Endothelial cell of hepatic sinusoid (primary cell): ENCODE measurements around the gene CDK16.

Source experiments
- in situ Hi-C: cut with HindIII; loops from 2 replicates; pipeline ENCODE4 v1.10.0; 2017; ENCODE audit warnings: low sequenced_read_pairs

CDK16 gene

GRCh38 chrX:47185241-47185640 is 33.2 kb upstream of the CDK16 start:
- in situ Hi-C loops: no loop called here

- in situ Hi-C loops: no loop called here
These were observed 32.3 kb upstream of the CDK16 start for GRCh38 chrX:47186096-47186740.

DNA sequence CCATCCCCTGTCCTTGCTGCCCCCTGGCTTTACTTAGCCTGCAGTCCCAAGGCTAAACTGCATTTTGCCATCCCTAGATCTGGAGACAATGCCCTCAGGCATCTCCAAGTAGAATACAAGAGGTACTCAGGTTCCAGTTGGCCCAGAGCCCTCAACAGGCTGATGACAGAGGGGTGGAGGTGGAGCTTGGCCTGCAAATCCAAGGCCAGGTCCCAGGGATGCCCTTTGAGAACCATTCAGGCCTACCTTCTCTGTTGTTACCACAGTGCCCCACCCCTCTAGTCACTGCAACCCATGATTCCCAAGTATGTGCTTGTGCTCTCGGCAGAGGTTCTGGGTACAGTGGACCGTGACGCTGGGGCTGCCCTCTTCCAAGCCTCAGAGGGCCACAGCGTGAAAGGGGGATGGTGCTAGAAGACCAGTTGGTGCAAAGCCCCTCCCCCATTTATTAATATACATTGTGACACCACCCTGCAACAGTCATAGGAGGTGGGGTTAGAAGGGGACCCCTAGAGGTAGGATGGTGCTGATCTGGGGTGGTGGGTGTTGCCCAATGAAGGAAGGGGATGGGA is 31.3 kb upstream of the CDK16 start:
- in situ Hi-C loops: no loop called here

DNA sequence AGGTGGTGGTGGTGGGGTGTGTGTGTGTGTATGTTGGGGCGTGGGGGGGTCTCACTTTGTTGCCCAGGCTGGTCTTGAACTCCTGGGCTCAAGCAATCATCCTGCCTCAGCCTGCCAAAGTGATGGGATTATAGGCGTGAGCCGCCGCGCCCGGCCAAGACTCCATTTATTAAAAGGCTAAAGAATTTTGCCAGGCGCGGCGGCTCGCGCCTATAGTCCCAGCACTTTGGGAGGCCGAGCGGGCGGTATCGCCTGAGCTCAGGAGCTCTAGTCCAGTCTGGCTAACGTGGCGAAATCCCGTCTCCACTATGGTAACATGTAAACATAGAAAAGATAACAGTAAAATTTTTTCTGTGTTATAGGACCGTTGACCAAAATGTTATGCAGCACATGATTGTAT is 28.6 kb upstream of the CDK16 start:
- in situ Hi-C loops: loop anchor here (10.0 kb wide), 1 partner anchor 125 kb away; no protein-coding TSS in a partner anchor

DNA sequence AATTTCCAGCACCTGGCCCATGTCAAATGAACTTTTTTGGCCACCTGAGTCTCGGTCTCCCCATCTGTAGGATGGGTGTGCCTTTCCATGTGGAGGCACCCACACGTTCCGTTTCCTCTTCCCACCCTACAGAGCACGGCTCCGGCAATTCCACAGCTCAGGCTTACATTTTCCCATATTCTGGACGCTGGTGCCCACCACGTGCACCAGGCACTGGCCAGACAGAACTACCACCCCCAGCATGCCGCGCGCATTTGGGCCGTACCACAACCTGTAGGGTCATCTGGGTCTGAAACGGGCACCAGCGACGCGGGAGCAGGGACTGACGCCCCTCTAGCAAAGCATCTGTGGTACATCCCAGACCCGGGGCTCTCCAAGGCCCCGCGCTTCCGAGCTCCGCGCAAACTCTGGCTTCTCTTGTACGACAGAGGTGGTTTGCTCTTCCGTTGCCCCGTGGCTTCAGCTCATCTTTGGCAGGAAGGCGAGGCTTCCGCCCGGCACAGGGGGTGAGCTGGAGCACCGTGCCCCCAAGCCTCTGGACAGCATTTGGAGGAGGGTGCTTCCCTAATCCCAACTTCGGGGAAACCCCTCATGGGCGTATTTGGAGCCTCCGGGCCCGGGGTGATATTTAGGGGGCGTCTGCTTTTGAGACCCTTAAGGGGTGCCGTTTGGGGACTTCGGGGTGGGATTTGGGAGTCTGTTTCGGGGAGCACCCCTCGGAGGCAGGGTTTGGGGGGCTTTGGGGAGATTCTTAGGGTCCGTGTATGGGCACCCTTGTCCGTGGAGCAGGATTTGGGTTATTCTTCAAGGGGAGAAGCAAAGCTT is 27.8 kb upstream of the CDK16 start:
- in situ Hi-C loops: loop anchor here (10.0 kb wide), 1 partner anchor 124 kb away; no protein-coding TSS in a partner anchor

DNA sequence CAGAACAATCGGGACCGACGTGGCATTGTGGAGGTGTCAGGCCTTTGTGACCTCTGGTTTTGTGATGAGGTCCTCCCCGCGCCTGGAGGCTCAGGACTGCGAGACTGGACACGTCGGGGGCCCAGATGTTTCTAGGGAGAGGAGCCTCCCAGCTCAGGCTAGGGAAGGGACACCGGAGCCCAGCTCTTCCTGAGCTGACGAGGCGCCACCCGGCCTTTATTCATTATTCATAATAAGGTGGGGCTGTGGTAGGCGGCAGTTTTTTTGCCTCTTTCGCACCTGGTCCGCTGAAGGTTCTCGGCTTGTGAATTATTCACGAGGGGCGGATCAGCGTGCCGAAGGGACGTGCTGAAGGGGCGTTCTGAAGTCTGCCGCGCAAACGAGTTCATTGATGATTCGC is 27.1 kb upstream of the CDK16 start:
- in situ Hi-C loops: loop anchor here (10.0 kb wide), 1 partner anchor 123 kb away; no protein-coding TSS in a partner anchor

GRCh38 chrX:47191806-47192401 is 26.6 kb upstream of the CDK16 start:
- in situ Hi-C loops: loop anchor here (10.0 kb wide), 1 partner anchor 123 kb away; no protein-coding TSS in a partner anchor

DNA sequence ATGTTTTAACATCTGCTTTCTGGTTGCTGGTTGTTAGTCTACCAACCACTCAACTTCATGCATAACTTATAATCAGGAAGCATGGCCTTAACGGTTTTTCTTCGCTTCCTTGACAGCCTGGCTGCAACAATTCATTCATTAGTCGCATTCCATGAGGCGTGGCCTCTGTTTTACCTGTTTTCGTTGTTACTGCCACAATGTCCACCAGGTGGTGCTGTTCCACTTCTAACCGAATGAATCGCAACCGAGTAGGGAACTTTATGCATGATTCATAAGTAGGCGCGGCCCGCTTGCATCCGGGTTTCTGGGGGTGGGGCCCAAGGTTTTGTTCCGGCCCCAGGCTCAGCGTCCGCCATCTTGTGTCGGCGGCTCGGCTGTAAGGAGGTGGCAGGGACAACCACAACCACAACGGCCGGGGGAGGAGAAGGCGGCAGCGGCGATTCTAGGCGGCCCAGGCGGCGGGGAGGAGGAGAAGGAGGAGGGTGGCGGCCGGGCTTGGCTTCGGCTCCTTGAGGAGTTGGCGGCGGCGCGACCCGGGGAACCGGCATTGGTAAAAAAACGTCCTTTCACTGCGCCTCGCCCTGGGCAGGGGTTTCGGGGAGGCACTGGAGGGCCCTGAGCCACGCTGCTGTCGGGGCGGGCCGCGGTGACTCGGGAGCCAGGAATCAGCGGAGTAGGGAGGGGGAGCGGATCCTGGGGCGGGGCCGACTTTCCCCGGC is 24.8 kb upstream of the CDK16 start, which contains the start of gene UBA1:
Gene UBA1 (plus strand): TSS at position 355 of the 719 bp plus-strand sequence. CDS start 4,974 bp downstream, outside the sequence.
- in situ Hi-C loops: loop anchor here (10.0 kb wide), 1 partner anchor 121 kb away; no protein-coding TSS in a partner anchor

GRCh38 chrX:47194194-47194787 is 24.2 kb upstream of the CDK16 start:
- in situ Hi-C loops: loop anchor here (10.0 kb wide), 1 partner anchor 121 kb away; no protein-coding TSS in a partner anchor

GRCh38 chrX:47196098-47196497 is 22.4 kb upstream of the CDK16 start:
- in situ Hi-C loops: loop anchor here (10.0 kb wide), 1 partner anchor 119 kb away; no protein-coding TSS in a partner anchor

GRCh38 chrX:47197526-47197925 is 21.0 kb upstream of the CDK16 start:
- in situ Hi-C loops: loop anchor here (10.0 kb wide), 1 partner anchor 117 kb away; no protein-coding TSS in a partner anchor

- in situ Hi-C loops: loop anchor here (10.0 kb wide), 1 partner anchor 117 kb away; no protein-coding TSS in a partner anchor
These were observed 20.3 kb upstream of the CDK16 start for GRCh38 chrX:47198026-47198686.

- in situ Hi-C loops: loop anchor here (10.0 kb wide), 1 partner anchor 116 kb away; no protein-coding TSS in a partner anchor
These were observed 19.8 kb upstream of the CDK16 start for GRCh38 chrX:47198687-47199080.

- in situ Hi-C loops: loop anchor here (10.0 kb wide), 1 partner anchor 116 kb away; no protein-coding TSS in a partner anchor
These were observed 19.2 kb upstream of the CDK16 start for GRCh38 chrX:47199286-47199685.

- in situ Hi-C loops: no loop called here
These were observed 17.9 kb upstream of the CDK16 start for GRCh38 chrX:47200385-47201150.

- in situ Hi-C loops: no loop called here
These were observed 17.0 kb upstream of the CDK16 start for GRCh38 chrX:47201345-47201944.

DNA sequence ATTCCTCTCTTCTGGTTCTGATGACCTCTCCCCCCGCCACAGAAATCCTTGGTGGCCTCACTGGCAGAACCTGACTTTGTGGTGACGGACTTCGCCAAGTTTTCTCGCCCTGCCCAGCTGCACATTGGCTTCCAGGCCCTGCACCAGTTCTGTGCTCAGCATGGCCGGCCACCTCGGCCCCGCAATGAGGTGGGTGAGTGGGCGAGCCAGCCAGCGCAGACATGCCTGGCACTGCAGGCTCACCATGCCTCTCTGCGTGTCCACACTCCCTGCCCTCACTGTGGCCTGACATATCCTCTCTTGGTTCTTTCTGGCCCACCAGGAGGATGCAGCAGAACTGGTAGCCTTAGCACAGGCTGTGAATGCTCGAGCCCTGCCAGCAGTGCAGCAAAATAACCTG is 16.2 kb upstream of the CDK16 start:
- in situ Hi-C loops: no loop called here

- in situ Hi-C loops: no loop called here
These were observed 15.6 kb upstream of the CDK16 start for GRCh38 chrX:47202877-47203276.
